ENCODE measurements around the gene FAM168A.

Gene FAM168A

DNA sequence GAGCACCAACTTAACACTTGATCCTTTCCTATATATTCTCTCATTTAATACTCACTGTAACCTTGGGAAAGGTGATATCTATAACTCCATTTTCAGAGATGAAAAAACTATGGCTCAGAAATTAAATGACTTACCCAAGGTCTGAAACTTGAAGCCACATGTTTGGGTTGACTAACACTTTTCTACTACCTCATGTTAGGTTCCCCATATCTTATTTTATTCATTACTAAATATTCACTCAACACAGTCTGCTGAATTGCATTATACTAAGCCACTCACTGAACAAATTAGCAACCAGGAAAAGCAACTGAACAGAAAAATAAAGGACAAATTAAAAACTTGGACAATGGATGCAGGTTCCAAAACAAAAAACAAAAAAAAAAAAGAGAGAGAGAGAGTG is 59.9 kb downstream of the FAM168A start:
- TF ChIP-seq ZFP3 (CRISPR knock-in tag; IDR thresholded peaks at IDR 0.05) (no peak), ZFP30 (CRISPR knock-in tag; IDR thresholded peaks at IDR 0.05) (no peak), RARB (CRISPR knock-in tag; IDR thresholded peaks at IDR 0.05) (no peak), ZNF70 (CRISPR knock-in tag; IDR thresholded peaks at IDR 0.05) (no peak)
- TF ChIP-seq, protein P1, sequence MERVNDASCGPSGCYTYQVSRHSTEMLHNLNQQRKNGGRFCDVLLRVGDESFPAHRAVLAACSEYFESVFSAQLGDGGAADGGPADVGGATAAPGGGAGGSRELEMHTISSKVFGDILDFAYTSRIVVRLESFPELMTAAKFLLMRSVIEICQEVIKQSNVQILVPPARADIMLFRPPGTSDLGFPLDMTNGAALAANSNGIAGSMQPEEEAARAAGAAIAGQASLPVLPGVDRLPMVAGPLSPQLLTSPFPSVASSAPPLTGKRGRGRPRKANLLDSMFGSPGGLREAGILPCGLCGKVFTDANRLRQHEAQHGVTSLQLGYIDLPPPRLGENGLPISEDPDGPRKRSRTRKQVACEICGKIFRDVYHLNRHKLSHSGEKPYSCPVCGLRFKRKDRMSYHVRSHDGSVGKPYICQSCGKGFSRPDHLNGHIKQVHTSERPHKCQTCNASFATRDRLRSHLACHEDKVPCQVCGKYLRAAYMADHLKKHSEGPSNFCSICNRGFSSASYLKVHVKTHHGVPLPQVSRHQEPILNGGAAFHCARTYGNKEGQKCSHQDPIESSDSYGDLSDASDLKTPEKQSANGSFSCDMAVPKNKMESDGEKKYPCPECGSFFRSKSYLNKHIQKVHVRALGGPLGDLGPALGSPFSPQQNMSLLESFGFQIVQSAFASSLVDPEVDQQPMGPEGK (CRISPR knock-in tag; IDR thresholded peaks at IDR 0.05; ENCODE audit: borderline replicate concordance): no peak
- no peak; the same call in 2 of the 3 replicates for ATAC-seq

DNA sequence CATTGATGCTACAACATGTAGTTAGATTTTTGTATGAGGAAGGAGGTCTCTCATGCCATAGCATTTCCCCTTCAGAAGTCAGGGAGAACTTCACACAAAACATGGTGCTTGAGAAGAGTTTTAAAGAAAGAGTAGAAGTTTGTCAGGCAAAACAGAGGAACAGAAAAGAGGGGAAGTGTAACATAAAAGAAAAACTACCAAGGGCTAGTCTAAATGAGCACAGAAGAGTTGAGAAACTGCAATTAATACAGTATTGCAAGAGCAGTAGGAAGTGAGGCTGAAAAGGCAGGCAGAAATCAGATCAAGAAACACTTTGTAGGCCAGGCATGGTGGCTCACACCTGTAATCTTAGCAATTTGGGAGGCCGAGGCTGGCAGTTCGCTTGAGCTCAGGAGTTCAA is 61.0 kb downstream of the FAM168A start:
- no peak for ATAC-seq
- TF ChIP-seq CSDC2 (CRISPR knock-in tag; IDR thresholded peaks at IDR 0.05): no peak
- TF ChIP-seq ZC3H10 (CRISPR knock-in tag; IDR thresholded peaks at IDR 0.05): no peak
- TF ChIP-seq, protein P1 (CRISPR knock-in tag; IDR thresholded peaks at IDR 0.05; ENCODE audit: borderline replicate concordance): no peak
- no peak for TF ChIP-seq ESRRG (CRISPR knock-in tag; IDR thresholded peaks at IDR 0.05)
- no peak for TF ChIP-seq OSR1 (CRISPR knock-in tag; IDR thresholded peaks at IDR 0.05)
- TF ChIP-seq, protein P2, sequence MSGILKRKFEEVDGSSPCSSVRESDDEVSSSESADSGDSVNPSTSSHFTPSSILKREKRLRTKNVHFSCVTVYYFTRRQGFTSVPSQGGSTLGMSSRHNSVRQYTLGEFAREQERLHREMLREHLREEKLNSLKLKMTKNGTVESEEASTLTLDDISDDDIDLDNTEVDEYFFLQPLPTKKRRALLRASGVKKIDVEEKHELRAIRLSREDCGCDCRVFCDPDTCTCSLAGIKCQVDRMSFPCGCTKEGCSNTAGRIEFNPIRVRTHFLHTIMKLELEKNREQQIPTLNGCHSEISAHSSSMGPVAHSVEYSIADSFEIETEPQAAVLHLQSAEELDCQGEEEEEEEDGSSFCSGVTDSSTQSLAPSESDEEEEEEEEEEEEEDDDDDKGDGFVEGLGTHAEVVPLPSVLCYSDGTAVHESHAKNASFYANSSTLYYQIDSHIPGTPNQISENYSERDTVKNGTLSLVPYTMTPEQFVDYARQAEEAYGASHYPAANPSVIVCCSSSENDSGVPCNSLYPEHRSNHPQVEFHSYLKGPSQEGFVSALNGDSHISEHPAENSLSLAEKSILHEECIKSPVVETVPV (CRISPR knock-in tag; IDR thresholded peaks at IDR 0.05): no peak
- no peak for TF ChIP-seq GLIS3 (CRISPR knock-in tag; IDR thresholded peaks at IDR 0.05)

DNA sequence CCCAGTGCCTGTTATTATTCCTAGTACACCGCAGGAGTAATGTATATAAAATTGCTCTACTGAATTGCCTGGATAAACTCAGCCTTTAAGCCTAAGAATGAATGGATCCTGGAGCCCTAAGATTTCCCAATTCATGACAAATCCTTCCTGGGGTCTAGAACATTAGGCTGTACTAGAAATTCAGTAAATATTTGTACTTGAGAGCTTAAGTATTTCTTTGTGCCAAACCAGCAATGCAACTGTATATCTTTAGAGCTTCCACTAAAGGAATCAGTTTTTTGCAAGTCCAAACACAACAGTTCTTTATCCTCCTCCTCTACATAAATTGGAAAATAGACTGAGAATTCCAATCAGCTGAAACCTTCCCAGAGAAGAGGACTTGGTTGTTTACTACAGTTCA is 65.6 kb downstream of the FAM168A start:
- TF ChIP-seq CSDC2 (CRISPR knock-in tag; IDR thresholded peaks at IDR 0.05) (no peak), ZFP3 (CRISPR knock-in tag; IDR thresholded peaks at IDR 0.05) (no peak), ZNF565 (CRISPR knock-in tag; conservative IDR thresholded peaks at IDR 0.05; ENCODE audit: low read depth) (no peak), GLIS3 (CRISPR knock-in tag; IDR thresholded peaks at IDR 0.05) (no peak), OSR1 (CRISPR knock-in tag; IDR thresholded peaks at IDR 0.05) (no peak), TOX (CRISPR knock-in tag; IDR thresholded peaks at IDR 0.05; ENCODE audit: borderline replicate concordance) (no peak), ARNTL (CRISPR knock-in tag; IDR thresholded peaks at IDR 0.05; ENCODE audit: borderline replicate concordance, low read depth) (no peak), ZNF8 (CRISPR knock-in tag; IDR thresholded peaks at IDR 0.05) (no peak), PPARA (CRISPR knock-in tag; IDR thresholded peaks at IDR 0.05; ENCODE audit: borderline replicate concordance) (no peak), SNAI2 (CRISPR knock-in tag; IDR thresholded peaks at IDR 0.05) (no peak), ZNF70 (CRISPR knock-in tag; IDR thresholded peaks at IDR 0.05) (no peak), TCF4 (CRISPR knock-in tag; IDR thresholded peaks at IDR 0.05; ENCODE audit: borderline replicate concordance) (no peak), ZFP30 (CRISPR knock-in tag; IDR thresholded peaks at IDR 0.05) (no peak), ZC3H10 (CRISPR knock-in tag; IDR thresholded peaks at IDR 0.05) (no peak), RARB (CRISPR knock-in tag; IDR thresholded peaks at IDR 0.05) (no peak), ESRRG (CRISPR knock-in tag; IDR thresholded peaks at IDR 0.05) (no peak)
- TF ChIP-seq, protein P1 (CRISPR knock-in tag; IDR thresholded peaks at IDR 0.05; ENCODE audit: borderline replicate concordance): no peak
- TF ChIP-seq, protein P3, sequence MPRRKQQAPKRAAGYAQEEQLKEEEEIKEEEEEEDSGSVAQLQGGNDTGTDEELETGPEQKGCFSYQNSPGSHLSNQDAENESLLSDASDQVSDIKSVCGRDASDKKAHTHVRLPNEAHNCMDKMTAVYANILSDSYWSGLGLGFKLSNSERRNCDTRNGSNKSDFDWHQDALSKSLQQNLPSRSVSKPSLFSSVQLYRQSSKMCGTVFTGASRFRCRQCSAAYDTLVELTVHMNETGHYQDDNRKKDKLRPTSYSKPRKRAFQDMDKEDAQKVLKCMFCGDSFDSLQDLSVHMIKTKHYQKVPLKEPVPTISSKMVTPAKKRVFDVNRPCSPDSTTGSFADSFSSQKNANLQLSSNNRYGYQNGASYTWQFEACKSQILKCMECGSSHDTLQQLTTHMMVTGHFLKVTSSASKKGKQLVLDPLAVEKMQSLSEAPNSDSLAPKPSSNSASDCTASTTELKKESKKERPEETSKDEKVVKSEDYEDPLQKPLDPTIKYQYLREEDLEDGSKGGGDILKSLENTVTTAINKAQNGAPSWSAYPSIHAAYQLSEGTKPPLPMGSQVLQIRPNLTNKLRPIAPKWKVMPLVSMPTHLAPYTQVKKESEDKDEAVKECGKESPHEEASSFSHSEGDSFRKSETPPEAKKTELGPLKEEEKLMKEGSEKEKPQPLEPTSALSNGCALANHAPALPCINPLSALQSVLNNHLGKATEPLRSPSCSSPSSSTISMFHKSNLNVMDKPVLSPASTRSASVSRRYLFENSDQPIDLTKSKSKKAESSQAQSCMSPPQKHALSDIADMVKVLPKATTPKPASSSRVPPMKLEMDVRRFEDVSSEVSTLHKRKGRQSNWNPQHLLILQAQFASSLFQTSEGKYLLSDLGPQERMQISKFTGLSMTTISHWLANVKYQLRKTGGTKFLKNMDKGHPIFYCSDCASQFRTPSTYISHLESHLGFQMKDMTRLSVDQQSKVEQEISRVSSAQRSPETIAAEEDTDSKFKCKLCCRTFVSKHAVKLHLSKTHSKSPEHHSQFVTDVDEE (CRISPR knock-in tag; IDR thresholded peaks at IDR 0.05): no peak
- TF ChIP-seq, protein P4, sequence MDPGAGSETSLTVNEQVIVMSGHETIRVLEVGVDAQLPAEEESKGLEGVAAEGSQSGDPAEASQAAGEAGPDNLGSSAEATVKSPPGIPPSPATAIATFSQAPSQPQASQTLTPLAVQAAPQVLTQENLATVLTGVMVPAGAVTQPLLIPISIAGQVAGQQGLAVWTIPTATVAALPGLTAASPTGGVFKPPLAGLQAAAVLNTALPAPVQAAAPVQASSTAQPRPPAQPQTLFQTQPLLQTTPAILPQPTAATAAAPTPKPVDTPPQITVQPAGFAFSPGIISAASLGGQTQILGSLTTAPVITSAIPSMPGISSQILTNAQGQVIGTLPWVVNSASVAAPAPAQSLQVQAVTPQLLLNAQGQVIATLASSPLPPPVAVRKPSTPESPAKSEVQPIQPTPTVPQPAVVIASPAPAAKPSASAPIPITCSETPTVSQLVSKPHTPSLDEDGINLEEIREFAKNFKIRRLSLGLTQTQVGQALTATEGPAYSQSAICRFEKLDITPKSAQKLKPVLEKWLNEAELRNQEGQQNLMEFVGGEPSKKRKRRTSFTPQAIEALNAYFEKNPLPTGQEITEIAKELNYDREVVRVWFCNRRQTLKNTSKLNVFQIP (CRISPR knock-in tag; IDR thresholded peaks at IDR 0.05; ENCODE audit: borderline replicate concordance, low read depth): no peak

More for the DNA sequence above, 65.6 kb downstream of the FAM168A start:
- ATAC-seq: no peak
